DMS79 treated with DMSO at 0.1 percent for 48 hours (cell line): ENCODE results near the gene AMN.
A peak's percentile ranks its signal among the peaks of the same experiment; 100 is the strongest.
"Not testable (repeated sequence)": the region's sequence is repeated elsewhere in the genome, so short reads cannot be mapped to it uniquely, and the experiment has no call there.

Experiments used
- DNase-seq: peaks from one replicate; lab custom pipeline; 2025; lab: John Stamatoyannopoulos, UW

The AMN gene

GRCh38 chr14:102922490-102923200 is at the start of gene AMN:
Gene AMN (plus strand): TSS chr14:102922663. CDS start chr14:102922689, 26 bp downstream.
- DNase-seq = no peak

DNA sequence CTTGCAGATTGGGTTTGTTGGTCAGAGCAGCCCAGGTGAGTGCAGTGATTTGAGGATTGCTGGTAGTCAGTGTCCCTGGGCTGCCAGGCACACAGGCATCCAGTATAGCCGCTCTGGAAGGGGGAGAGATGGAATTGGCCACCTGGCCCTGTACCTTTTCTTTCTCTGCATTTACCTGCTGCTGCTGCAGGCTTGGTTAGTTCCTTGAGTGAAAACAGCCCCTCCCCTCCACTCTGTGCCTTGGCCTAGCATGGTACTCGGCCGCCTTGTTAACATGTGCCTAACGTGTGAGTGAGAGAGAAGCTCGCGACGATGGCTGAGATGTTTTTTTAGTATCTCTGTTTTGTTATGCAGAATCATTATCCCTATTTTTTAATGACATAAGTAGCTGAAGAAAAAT is 49.3 kb upstream of the AMN start:
- peak; percentile 21 for DNase-seq

GRCh38 chr14:102873546-102874061 is 48.9 kb upstream of the AMN start:
- no peak for DNase-seq

DNA sequence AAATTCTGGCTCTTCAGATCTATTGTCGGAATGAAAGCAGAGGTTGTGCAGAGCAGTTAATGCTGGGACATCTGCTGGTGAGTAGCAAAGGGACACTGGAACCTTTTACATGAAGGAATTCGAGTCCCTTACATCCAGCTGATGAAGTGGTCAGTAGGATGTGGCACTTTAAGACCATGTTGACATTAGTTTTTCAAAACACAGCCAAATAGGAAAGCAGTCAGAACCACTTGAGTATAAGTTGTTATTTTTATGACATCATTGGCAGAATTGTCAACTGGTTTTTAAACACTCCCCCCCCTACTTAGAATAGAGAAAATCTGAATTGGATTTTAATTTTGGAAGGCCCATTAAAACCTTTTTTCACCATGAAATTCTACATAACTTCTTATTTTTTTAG is 46.8 kb upstream of the AMN start:
- DNase-seq = peak; percentile 62

GRCh38 chr14:102877511-102877910 is 45.0 kb upstream of the AMN start:
- DNase-seq = not testable (repeated sequence)

DNA sequence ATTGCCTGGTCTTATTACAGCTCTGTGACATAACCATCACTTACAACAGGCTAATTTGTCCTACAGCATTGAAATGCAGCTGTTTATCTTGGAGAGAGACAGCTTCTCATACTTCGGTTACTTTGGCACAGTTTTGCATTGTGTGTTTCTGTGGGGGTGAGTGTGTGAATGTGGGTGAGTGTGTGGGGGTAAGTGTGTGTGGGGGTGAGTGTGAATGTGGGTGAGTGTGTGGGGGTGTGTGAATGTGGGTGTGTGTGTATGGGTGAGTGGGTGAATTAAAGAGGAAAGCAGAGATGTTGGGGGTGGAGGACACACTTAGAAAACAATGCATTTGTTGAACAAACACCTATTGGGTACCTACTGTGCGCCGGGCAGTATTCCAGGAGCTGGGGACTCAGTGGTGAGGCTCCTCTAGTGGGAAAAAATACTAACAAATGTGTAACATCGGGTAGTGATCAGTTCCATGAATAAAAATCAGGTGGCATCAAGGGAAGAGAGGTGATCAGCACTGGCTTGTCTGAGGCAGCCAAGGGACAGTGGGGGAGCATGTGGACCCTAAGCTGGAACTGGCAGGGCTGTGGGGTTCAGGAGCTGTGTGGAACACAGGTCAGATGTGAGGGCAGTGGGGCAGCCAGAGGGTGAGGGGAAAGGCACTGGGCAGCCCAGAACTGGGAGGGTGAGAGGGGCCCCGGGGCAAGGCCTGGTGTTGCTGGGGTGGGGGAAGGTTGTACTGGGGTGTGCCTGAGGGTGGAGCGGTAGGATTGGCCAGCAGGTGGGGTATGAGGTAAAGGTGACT is 44.1 kb upstream of the AMN start:
- no peak for DNase-seq

DNA sequence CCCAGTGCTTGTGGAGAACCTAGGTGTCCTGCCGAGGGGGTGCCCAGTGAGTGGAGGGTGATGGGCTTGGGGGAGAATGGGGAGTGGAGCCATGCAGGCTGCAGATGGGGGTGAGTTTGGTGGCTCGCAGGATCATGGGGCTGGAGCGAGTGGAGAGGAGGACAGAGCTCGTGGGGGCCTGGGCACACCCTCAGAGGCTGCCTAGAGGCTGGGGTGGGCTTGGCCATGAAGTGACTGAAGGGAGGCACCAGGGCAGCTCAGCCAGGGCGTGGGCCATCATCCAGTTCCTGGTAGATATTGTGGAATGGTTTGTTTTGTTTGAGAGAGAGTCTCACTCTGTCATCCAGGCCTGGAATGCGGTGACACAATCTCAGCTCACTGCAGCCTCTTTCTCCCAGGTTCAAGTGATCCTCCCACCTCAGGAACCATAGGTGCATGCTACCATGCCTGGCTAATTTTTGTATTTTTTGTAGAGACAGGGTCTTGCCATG is 43.4 kb upstream of the AMN start:
- no peak for DNase-seq

DNA sequence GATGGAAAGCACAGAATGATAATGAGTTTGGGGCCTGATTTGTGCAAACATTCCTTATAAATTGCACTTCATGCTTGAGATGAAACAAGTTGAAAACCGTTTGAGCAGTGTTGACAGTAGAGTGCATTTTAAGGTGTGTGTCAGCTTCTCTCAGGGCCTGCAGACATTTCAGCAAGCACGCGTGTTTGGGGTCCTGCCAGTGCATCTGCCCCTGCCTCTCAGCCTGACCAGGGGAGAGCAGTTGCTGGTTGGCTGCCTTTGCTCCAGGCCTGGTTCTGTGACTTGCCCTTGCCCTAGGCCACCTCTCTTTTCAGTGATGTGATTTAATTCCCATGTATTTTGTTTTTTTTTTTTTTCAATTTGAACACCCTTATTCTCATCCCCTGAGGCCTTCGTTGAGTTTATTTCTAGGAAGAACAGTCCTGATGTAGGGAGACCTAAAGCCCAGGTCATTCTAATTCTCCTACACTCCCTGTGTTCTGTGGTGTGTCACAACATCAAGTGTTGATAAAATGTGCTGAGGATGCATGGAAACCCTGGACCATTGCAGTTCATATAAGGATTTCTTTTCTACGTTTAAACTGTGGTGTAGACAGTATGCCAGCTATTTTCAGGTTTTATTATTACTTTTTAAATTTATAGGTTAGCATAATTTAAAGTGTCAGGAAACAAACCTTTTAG is 40.1 kb upstream of the AMN start:
- DNase-seq = peak; percentile 53

GRCh38 chr14:102883089-102883541 is 39.3 kb upstream of the AMN start:
- no peak for DNase-seq

DNA sequence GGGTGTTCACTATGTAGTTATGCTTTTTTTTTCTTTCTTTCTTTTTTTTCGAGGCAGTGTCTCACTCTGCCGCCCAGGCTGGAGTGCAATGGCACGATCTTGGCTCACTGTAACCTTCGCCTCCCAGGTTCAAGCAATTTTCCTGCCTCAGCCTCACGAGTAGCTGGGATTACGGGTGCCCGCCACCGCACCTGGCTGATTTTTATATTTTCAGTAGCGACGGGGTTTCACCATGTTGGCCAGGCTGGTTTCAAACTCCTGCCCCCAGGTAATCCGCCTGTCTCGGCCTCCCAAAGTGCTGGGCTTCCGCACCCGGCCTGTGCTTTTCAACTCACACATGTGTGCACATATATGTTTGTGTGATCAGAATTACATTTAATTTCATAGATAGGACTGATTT is 38.9 kb upstream of the AMN start:
- DNase-seq = no peak

DNA sequence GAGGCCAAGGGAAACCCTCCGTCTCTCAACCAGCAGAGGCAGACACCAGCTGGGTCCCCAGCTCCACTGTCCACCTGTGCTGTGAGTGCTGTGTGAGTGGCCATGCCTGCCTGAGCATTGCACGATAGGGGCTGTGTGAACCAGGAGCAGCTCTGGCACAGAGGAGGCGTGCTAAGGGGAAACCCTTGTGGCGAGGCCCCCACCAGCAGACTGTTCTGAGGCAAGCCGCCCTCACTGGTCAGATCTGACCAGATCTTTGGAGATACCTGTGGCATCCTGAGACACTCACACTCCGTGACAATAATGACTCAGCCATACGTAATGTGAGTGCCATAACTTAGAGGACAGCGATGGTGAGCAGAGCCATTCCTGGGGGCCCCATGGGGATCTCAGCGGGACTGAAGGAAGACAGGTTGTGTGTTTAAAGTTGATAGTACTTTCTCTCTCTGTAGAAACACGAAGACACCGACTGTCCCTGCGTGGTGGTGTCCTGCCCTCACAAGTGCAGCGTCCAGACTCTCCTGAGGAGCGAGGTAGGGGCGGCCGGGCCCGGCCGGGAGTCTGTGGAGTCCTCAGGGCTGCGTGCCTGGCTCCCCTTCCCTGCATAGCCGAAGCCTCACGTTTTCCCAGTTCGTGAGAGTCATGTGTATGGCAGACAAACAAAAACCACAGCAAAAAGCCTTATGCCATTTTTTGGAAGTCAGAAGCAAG is 36.6 kb upstream of the AMN start:
- DNase-seq = no peak

DNA sequence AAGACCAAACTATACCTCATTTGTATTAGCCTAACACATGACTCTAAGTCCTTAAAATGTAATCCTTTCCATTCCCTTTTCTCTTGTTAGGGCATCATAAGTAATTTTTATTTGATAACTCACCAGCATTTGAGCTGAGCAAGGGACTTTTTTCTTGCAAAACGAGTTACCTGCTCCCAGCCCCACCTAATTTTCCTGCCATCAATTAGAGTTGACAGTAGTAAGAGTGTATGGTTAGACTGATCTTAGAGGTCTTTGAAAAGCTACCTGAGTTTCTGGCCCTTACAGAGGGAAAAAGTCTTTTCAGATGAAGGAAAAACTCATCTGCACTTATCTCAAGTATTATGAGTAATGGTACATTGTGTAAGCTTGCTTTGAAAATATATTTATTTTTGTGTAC is 33.7 kb upstream of the AMN start:
- DNase-seq = no peak

DNA sequence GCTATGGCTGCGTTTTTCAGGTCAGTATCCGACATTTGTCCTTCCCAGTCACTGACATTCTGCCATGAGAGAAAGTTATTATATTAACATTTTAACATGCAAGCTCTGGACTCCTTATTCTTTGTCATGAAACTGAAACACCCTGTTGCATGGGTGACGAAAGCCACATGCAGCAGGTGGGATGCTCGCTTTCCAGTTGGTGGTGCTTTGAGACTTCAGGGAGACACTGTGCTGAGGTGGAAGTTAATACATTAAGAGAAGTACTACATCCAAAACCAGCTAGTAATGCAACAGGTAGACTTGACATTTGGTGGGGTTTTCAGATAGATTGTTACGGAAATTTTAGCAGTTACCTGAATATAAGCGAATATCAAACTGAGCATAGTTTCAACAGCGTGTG is 32.8 kb upstream of the AMN start:
- DNase-seq = no peak

- no peak for DNase-seq
Measured at GRCh38 chr14:102891111-102891510, 31.4 kb upstream of the AMN start.

DNA sequence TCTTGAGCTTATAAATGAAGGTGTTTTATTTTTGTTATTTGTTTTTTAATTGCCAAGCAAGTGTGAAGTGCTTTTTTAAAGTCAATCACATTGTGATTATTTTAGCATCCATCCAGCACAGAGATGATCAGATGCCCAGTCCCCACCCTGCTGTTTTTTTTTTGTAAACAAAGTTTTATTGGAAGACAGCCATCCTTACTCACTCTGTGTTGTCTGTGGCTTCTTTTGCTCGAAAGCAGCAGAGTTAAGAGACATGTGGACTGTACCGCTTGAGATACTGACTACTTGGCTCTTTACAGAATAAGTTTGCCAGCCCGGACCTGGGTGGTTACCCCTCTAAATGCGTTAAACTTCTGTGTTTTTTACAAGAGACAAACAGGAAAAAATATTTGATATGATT is 30.9 kb upstream of the AMN start:
- DNase-seq = no peak

DNA sequence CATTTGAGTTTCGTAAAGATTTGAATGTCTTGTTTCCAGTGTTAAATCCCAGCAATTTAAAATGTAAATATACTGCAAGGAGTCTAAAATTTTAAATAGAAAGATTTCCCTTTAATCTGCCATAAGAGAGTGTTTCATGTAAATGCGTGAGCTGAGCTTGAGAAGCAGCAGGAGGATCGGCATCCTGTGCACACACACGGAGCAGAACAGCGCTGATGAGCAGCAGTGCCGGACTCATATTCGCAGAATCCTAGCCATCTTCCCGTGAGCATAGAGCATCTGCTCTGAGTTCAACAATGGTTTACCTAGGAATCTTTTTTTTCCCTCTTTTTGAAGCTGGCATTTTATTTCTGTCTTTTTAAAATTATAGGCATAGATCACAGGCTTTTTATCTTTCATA is 29.8 kb upstream of the AMN start:
- no peak for DNase-seq

- no peak for DNase-seq
Measured at GRCh38 chr14:102893452-102893851, 29.0 kb upstream of the AMN start.

GRCh38 chr14:102896735-102897134 is 25.7 kb upstream of the AMN start:
- DNase-seq = not testable (repeated sequence)

- no peak for DNase-seq
Measured at GRCh38 chr14:102897299-102898027, 25.0 kb upstream of the AMN start.

- no peak for DNase-seq
Measured at GRCh38 chr14:102898298-102898697, 24.2 kb upstream of the AMN start.
